GM21737 (cell line): ENCODE data around the gene PTPRC.

Experiments used
- ATAC-seq: cut with Tn5 transposase; IDR thresholded peaks from one replicate; pipeline ENCODE4 v1.9.1; 2021; ENCODE audit warnings: mild to moderate bottlenecking, moderate library complexity; ENCODE audit not compliant: unreplicated experiment

Gene PTPRC

DNA sequence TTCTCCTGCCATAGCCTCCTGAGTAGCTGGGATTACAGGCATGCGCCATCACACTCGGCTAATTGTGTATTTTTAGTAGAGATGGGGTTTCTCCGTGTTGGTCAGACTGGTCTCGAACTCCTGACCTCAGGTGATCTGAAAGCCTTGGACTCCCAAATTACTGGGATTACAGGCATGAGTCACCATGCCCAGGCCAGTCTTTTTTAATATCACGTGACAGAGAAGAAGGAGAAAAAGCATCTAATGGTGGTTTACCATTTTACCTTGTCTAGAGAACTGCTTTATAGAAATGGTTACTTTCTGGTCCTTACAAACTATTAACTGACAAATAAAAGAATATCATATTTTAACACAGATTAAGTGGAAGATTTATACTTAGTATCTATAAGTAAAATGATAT lies 168.0 kb downstream of the PTPRC start:
- ATAC-seq, result no peak
